Epithelial cell of alveolus of lung (primary cell): ENCODE measurements around the gene PRICKLE2. TPM values are rescaled to one million over a fixed set of nuclear protein-coding genes. Genes with fewer than 3 reads are reported as not detected.

Experiments
- total RNA-seq: library from RNA; depleted of rRNA; stranded (reverse); fragments of >200 nt; gene quantifications from 2 replicates; pipeline ENCODE4 v1.2.1, GENCODE V29; 2015

The PRICKLE2 gene, protein sequence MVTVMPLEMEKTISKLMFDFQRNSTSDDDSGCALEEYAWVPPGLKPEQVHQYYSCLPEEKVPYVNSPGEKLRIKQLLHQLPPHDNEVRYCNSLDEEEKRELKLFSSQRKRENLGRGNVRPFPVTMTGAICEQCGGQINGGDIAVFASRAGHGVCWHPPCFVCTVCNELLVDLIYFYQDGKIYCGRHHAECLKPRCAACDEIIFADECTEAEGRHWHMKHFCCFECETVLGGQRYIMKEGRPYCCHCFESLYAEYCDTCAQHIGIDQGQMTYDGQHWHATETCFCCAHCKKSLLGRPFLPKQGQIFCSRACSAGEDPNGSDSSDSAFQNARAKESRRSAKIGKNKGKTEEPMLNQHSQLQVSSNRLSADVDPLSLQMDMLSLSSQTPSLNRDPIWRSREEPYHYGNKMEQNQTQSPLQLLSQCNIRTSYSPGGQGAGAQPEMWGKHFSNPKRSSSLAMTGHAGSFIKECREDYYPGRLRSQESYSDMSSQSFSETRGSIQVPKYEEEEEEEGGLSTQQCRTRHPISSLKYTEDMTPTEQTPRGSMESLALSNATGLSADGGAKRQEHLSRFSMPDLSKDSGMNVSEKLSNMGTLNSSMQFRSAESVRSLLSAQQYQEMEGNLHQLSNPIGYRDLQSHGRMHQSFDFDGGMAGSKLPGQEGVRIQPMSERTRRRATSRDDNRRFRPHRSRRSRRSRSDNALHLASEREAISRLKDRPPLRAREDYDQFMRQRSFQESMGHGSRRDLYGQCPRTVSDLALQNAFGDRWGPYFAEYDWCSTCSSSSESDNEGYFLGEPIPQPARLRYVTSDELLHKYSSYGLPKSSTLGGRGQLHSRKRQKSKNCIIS
- total RNA-seq: 26.1 and 42.9 TPM in 2 replicates

DNA sequence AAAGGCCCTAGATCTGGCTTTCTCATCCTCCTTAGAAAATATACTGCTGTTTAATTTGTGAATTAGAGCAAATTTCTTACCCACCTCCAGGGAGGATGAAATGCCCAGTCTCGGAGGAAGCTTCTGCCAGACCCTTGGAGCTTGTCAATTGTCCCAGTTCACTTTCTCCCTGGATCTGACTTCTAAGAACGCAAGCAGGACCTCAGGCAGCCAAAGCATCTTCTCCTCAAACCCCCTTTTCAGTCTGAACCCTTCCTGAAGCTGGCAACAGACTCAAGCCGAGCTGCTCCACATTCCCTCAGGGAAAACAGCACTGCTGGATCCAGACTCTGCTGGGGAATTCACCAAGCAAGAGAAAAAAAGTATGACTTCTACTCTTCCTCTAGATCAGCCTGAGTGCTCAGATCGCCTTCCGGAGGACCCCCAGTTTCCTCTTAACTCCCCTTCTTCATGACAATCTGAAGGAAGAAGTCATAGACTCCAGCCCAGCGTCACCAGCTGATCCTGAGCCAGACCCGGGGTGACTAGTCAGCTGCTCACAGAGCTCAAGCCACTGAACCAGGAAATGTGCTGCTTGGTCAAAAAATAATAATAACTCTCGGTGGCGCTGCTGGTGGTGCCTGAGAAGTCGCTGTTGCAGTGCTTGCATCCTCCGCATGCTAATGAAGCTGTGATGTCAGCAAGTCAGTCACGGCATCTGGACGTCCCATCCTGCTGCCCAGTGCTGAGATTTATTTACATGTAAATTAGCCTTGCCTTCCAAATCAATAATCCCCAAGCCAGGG lies at the start of gene PRICKLE2:
Gene PRICKLE2, minus strand, starts transcription at position 641 of the 785 bp plus-strand sequence. CDS start 26,539 bp downstream, outside the sequence.

Other genes with a start within 250 kb of the PRICKLE2 start
- 80.1 and 83.7 TPM in 2 replicates for gene PSMD6, start 202.0 kb downstream of the PRICKLE2 start, total RNA-seq